ENCODE results near the gene TUG1. TPM values are rescaled to one million over a fixed set of nuclear protein-coding genes. Genes with fewer than 3 reads are reported as not detected.

TUG1 gene
- polyA plus RNA-seq, 1 of the 3 experiments (the other 2 are of a cell fraction) = 46.8 TPM

GRCh38 chr22:30982512-30982911, 13.4 kb downstream of the TUG1 start:
- Histone ChIP-seq H3K9ac (no peak overlapping the region), H3K9me3 (no peaks in the 10 kb centered on the region), H3K4me1 (ENCODE audit: control insufficient read depth in 1 of 2, insufficient read depth in 2 of 2, low read depth in 1 of 2, low read length in 1 of 2) (no peaks in the 10 kb centered on the region), H3K27me3 (ENCODE audit: insufficient read depth) (no peaks in the 10 kb centered on the region), H3K36me3 (replicated peaks in 1 of 2; ENCODE audit: control insufficient read depth in 1 of 2, insufficient read depth in 2 of 2, low read length in 1 of 2) (peaks cover 0 to 10% of the 10 kb centered on the region in 2 experiments), H3K79me2 (ENCODE audit: insufficient read depth) (peaks cover 5% of the 10 kb centered on the region; the same call in 1 of the 2 replicates), H3K9me2 (no peaks in the 10 kb centered on the region), H3K4me2 (no peak overlapping the region), H4K20me1 (ENCODE audit: insufficient read depth) (no peaks in the 10 kb centered on the region), H2AFZ (ENCODE audit: low read depth) (no peak overlapping the region), H3K27ac (ENCODE audit: low read depth in 2 of 2, low read length in 1 of 2) (no peak overlapping the region), H3F3A (replicated peaks; ENCODE audit: insufficient read depth) (peaks cover 4% of the 10 kb centered on the region), H3K4me3 (ENCODE audit: low read depth in 2 of 2, low read length in 1 of 2) (no peak overlapping the region)
- DNase-seq = no peak
- WGBS (ENCODE audit: low lambda C conversion rate) = 58% methylated on average over 2 of the region's 2 CpGs
- ChIA-PET CTCF (no interaction called here), POLR2A (no interaction called here)
- TF ChIP-seq NFIC (IDR thresholded peaks at IDR 0.05; ENCODE audit: borderline replicate concordance) (no peak), YY1 (IDR thresholded peaks at IDR 0.05; ENCODE audit: low read depth) (no peak), TAF1 (IDR thresholded peaks at IDR 0.05; ENCODE audit: borderline replicate concordance, low read depth, low read length) (no peak), EP300 (IDR thresholded peaks at IDR 0.05; ENCODE audit: borderline replicate concordance in 1 of 2, low read depth in 1 of 2, low read length in 1 of 2) (no peak), USF2 (IDR thresholded peaks at IDR 0.05; ENCODE audit: borderline replicate concordance, low read depth, low read length) (no peak), SMC3 (IDR thresholded peaks at IDR 0.05; ENCODE audit: low read depth, low read length) (no peak), TCF12 (IDR thresholded peaks at IDR 0.05) (no peak), RAD21 (IDR thresholded peaks at IDR 0.05; ENCODE audit: low read length) (no peak), ZBTB33 (IDR thresholded peaks at IDR 0.05; ENCODE audit: borderline replicate concordance, low read depth) (no peak), CHD2 (IDR thresholded peaks at IDR 0.05; ENCODE audit: low read length, partially characterized antibody) (no peak)

GRCh38 chr22:30984317-30984716, 15.3 kb downstream of the TUG1 start:
- Histone ChIP-seq H3K4me1 (ENCODE audit: control insufficient read depth in 1 of 2, insufficient read depth in 2 of 2, low read depth in 1 of 2, low read length in 1 of 2) (no peaks in the 10 kb centered on the region), H3K4me3 (ENCODE audit: low read depth in 2 of 2, low read length in 1 of 2) (no peak overlapping the region), H3K27ac (ENCODE audit: low read depth in 2 of 2, low read length in 1 of 2) (no peak overlapping the region), H3K4me2 (no peak overlapping the region), H4K20me1 (ENCODE audit: insufficient read depth) (no peaks in the 10 kb centered on the region), H3K9ac (no peak overlapping the region), H3K27me3 (ENCODE audit: insufficient read depth) (no peaks in the 10 kb centered on the region), H3K36me3 (replicated peaks in 1 of 2; ENCODE audit: control insufficient read depth in 1 of 2, insufficient read depth in 2 of 2, low read length in 1 of 2) (no peaks in the 10 kb centered on the region), H3F3A (replicated peaks; ENCODE audit: insufficient read depth) (peaks cover 4% of the 10 kb centered on the region), H3K79me2 (ENCODE audit: insufficient read depth) (no peaks in the 10 kb centered on the region), H3K9me3 (no peaks in the 10 kb centered on the region), H3K9me2 (no peaks in the 10 kb centered on the region), H2AFZ (ENCODE audit: low read depth) (no peak overlapping the region)
- POLR2A ChIA-PET = no interaction called here
- no peak for DNase-seq
- no peak for TF ChIP-seq TEAD4 (IDR thresholded peaks at IDR 0.05; ENCODE audit: borderline replicate concordance, insufficient read depth)
- no peak for TF ChIP-seq EP300 (IDR thresholded peaks at IDR 0.05; ENCODE audit: borderline replicate concordance in 1 of 2, low read depth in 1 of 2, low read length in 1 of 2)
- no peak for TF ChIP-seq GATA2 (CRISPR knock-in tag; IDR thresholded peaks at IDR 0.05)
- no peak for TF ChIP-seq RAD21 (IDR thresholded peaks at IDR 0.05; ENCODE audit: low read length)
- no peak for TF ChIP-seq TCF12 (IDR thresholded peaks at IDR 0.05)
- no peak for TF ChIP-seq SMC3 (IDR thresholded peaks at IDR 0.05; ENCODE audit: low read depth, low read length)
- no peak for TF ChIP-seq TAF1 (IDR thresholded peaks at IDR 0.05; ENCODE audit: borderline replicate concordance, low read depth, low read length)
- no peak for TF ChIP-seq POLR2AphosphoS5 (IDR thresholded peaks at IDR 0.05; ENCODE audit: low read depth, low read length)
- no peak for TF ChIP-seq MAX (IDR thresholded peaks at IDR 0.05; ENCODE audit: low read depth)
- TF ChIP-seq USF2 (IDR thresholded peaks at IDR 0.05; ENCODE audit: borderline replicate concordance, low read depth, low read length) = no peak
- WGBS (ENCODE audit: low lambda C conversion rate) = 61% methylated on average over 2 of the region's 2 CpGs
- CTCF ChIA-PET = no interaction called here
